Rectal smooth muscle tissue (tissue), 1 donor: Measurements from ENCODE around the gene ENPP5.

ENCODE experiments used
- H3K27ac ChIP-seq: one replicate; pipeline ENCODE4 v1.7.0; 2013; ENCODE audit warnings: low read depth, low read length, inconsistent platforms
- H3K27me3 ChIP-seq: one replicate; pipeline ENCODE4 v1.7.0; 2013; ENCODE audit warnings: low read length; ENCODE audit not compliant: control insufficient read depth, insufficient read depth
- H3K36me3 ChIP-seq: one replicate; pipeline ENCODE4 v1.7.0; 2013; ENCODE audit warnings: low read length; ENCODE audit not compliant: control insufficient read depth, insufficient read depth
- H3K4me1 ChIP-seq: one replicate; pipeline ENCODE4 v1.7.0; 2013; ENCODE audit warnings: low read length; ENCODE audit not compliant: control insufficient read depth, insufficient read depth
- H3K4me3 ChIP-seq: one replicate; pipeline ENCODE4 v1.7.0; 2013; ENCODE audit warnings: low read length
- H3K9ac ChIP-seq: one replicate; pipeline ENCODE4 v1.7.0; 2013; ENCODE audit warnings: low read length

ENPP5 gene, protein sequence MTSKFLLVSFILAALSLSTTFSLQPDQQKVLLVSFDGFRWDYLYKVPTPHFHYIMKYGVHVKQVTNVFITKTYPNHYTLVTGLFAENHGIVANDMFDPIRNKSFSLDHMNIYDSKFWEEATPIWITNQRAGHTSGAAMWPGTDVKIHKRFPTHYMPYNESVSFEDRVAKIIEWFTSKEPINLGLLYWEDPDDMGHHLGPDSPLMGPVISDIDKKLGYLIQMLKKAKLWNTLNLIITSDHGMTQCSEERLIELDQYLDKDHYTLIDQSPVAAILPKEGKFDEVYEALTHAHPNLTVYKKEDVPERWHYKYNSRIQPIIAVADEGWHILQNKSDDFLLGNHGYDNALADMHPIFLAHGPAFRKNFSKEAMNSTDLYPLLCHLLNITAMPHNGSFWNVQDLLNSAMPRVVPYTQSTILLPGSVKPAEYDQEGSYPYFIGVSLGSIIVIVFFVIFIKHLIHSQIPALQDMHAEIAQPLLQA

DNA sequence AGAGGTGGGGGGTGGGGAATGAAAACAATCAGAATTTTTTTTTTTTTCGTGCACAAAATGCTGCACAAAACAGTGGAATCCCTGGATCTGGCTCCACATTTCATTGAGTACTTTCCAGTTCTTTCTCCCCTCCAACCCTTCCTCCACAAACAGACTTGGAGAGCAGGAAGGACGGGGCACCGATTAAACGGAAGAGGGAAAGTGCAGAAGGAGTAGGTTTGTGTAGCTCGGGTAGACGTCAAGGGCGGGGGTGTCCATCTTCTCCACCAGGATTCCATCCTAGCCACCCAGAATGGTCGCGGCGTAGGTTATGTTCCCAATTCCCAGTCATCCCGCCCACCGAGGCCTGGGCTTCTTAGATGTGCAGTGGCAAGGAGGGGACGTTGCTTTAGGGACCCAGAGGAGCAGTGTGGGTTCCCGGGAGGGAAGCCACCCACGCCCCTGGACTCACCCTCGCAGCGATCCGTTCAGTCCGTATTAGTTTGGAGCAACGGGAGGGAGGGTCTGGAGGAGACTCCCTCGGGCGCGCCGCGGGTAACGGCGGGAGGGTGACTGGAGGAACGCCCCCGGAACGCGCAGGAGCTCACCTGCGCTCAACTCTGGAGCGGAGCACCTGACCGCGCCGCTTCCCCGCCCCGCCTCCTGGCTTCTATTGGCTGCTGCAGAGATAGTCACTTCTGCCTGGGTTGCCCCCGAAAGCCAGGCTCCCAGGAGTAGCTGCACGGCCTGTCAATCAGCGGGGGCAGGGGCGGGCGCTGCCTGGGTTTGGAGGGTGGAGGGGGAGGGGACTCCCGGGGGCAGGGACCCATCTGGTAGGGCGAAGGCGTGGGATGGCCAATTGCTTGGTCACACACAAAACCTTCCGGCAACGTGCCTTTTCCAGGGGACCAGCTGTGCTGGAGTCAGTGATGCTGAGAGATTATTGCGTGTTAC is at the start of gene ENPP5:
Gene ENPP5, minus strand, starts transcription at position 624 of the 933 bp plus-strand sequence. CDS start 2,718 bp downstream, outside the sequence.
- Histone ChIP-seq H3K4me1 (no peaks in the 10 kb centered on the region), H3K9ac (no peak within 1 kb of the TSS), H3K36me3 (no peaks in the 10 kb centered on the region), H3K27ac (no peak within 1 kb of the TSS), H3K4me3 (peak within 1 kb of the TSS; percentile 80), H3K27me3 (peaks cover 4% of the 10 kb centered on the region)

DNA sequence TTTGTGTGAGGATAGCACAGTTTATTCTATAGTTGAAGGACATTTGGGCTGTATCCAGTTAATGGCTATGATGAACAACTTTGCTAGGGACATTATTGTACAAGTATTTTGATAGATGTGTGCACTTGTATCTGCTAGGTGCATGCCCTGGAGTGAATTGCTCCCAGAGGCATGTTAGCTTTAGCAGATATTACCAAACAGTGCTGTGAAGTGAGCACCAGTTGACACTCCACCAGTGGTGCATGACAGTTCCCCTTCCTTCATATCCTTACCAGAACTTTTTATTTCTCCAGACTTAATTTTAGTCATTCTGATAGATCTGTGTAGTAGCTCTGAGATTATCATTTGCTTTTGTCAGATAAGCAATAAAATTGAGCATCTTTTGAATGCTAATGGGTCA is 48.9 kb upstream of the ENPP5 start:
- H3K27me3 ChIP-seq: no peaks in the 10 kb centered on the region
- H3K27ac ChIP-seq: no peak overlapping the region
- H3K9ac ChIP-seq: no peak overlapping the region
- no peaks in the 10 kb centered on the region for H3K4me1 ChIP-seq
- H3K4me3 ChIP-seq: no peak overlapping the region
- no peaks in the 10 kb centered on the region for H3K36me3 ChIP-seq

DNA sequence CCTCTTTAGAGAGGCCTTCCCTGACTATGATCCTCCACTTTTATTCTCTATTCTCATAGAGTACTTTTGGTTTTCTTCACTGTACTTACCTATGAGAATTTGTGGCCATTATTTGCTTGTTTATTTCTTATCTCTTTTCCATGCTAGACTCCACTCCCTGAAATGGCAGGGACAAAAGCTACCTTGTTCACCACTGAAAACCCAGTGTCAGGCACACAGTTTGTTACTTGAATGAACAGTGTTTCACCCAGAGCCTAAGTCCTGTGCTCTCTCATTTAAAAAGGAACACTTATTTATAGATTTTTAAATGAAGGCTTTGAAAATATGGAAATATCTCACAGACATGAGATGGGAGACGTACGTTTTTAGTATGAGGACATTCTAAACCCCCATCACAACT is 47.7 kb upstream of the ENPP5 start:
- Histone ChIP-seq H3K27me3 (no peaks in the 10 kb centered on the region), H3K27ac (no peak overlapping the region), H3K9ac (no peak overlapping the region), H3K4me3 (no peak overlapping the region), H3K4me1 (no peaks in the 10 kb centered on the region), H3K36me3 (no peaks in the 10 kb centered on the region)

DNA sequence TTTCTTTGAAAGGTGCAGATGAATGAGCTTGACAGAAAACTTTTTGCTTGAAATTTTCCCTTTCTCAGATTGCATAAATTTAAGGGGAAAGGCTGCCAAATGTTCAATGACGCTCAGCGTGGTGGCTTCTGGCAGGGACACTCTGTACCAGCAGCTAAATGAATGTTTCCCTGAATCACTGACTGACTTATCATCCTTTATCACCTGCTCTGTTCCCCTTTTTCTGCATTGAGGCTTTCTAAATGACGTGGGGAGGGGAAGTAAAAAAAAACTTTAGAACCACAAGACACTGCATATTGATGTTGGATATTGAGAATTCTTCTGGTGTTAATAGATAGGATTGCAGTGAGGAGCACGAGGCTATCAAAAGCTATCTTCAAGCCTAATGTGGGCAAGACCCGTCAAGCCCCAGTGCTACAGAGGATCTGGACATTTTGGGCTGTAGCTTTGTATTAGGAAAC is 46.9 kb upstream of the ENPP5 start:
- H3K27me3 ChIP-seq: no peaks in the 10 kb centered on the region
- no peak overlapping the region for H3K4me3 ChIP-seq
- no peaks in the 10 kb centered on the region for H3K4me1 ChIP-seq
- no peaks in the 10 kb centered on the region for H3K36me3 ChIP-seq
- H3K9ac ChIP-seq: no peak overlapping the region
- H3K27ac ChIP-seq: no peak overlapping the region

DNA sequence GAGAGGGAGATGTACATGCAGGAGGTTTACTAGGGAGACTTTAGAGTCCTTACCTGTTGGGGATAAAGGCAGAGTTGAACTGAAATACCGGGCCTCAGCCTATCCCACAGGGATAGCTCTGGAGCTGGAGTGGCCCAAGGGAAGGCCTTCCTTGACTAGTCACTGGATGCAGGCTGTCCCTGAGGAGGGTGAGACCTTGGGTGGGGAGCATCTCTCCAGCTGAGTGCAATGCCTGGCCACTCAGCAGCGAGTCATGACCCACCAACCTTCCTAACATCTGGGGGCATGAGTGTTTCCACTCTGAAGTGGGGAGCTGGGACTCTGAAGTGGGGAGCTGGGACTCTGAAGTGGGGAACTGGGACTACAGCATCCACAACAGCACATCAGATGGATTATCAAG is 46.1 kb upstream of the ENPP5 start:
- Histone ChIP-seq H3K36me3 (no peaks in the 10 kb centered on the region), H3K27ac (no peak overlapping the region), H3K4me3 (no peak overlapping the region), H3K9ac (no peak overlapping the region), H3K4me1 (no peaks in the 10 kb centered on the region), H3K27me3 (no peaks in the 10 kb centered on the region)

DNA sequence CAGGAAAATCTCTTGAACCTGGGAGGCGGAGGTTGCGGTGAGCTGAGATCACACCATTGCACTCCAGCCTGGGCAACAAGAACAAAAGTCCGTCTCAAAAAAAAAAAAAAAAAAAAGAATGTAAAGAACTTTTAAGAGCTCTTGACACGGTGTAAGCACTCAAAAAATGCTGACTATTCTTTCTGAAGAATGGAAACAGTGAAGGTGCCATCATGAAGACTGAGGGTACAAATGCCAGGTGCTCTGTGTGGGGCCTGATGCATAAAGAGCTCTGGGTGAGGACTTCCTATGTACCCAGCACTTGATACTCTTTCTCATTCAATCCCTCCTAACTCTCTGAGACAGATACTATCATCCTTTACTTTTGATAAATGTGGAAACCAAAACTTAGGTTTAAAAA is 45.0 kb upstream of the ENPP5 start:
- Histone ChIP-seq H3K27me3 (no peaks in the 10 kb centered on the region), H3K4me1 (no peaks in the 10 kb centered on the region), H3K9ac (no peak overlapping the region), H3K36me3 (no peaks in the 10 kb centered on the region), H3K4me3 (no peak overlapping the region), H3K27ac (no peak overlapping the region)

DNA sequence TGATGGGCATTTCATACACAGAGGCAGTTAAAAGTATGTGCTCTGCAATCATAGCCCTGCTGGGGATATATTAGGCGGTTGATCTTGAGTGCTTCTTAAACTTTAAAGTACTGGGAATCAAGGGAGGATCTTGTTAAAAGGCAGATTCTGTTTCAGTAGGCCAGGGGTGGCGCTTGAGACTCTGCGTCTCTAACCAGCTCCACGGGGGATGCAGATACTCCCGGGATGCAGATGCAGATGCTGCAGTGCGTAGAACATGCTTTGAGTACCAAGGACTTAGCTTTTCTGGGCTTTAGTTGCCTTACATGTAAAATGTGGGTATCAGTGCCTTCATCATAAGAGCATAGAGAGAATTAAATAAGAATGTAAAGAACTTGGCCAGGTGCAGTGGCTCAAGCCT is 44.4 kb upstream of the ENPP5 start:
- Histone ChIP-seq H3K36me3 (no peaks in the 10 kb centered on the region), H3K4me3 (no peak overlapping the region), H3K4me1 (no peaks in the 10 kb centered on the region), H3K9ac (no peak overlapping the region), H3K27me3 (no peaks in the 10 kb centered on the region), H3K27ac (no peak overlapping the region)

DNA sequence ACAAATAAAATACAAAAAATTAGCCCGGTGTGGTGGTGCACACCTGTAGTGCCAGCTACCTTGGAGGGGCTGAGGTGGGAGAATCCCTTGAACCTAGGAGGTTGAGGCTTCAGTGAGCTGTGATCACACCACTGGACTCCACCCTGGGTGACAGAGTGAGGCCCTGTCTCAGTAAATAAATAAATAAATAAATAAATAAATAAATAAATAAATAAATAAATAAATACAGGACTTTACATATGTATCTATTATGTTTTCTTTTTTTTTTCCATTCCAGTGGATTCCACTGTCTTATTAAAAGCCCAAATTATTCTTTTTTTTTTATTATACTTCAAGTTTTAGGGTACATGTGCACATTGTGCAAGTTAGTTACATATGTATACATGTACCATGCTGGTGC is 41.1 kb upstream of the ENPP5 start:
- H3K4me3 ChIP-seq: no peak overlapping the region
- H3K36me3 ChIP-seq: no peaks in the 10 kb centered on the region
- no peaks in the 10 kb centered on the region for H3K4me1 ChIP-seq
- no peak overlapping the region for H3K27ac ChIP-seq
- H3K27me3 ChIP-seq: no peaks in the 10 kb centered on the region
- H3K9ac ChIP-seq: no peak overlapping the region

DNA sequence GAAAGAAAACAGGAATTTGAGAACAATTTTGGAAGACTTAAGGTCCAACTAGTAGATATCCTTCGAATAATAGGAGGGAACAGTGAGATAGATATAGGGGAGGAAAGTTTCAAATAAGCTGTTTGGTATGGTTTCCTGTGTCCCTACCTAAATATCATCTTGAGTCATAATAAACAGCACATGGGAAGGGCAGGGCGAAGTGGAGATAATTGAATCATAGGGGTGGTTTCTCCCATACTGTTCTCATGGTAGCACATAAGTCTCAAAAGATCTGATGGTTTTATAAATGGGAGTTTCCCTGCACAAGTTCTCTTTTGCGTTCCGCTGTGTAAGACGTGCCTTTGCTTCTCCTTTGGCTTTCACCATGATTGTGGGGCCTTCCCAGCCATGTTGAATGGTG is 39.5 kb upstream of the ENPP5 start:
- no peak overlapping the region for H3K9ac ChIP-seq
- no peak overlapping the region for H3K4me3 ChIP-seq
- H3K27me3 ChIP-seq: no peaks in the 10 kb centered on the region
- no peaks in the 10 kb centered on the region for H3K36me3 ChIP-seq
- no peaks in the 10 kb centered on the region for H3K4me1 ChIP-seq
- H3K27ac ChIP-seq: no peak overlapping the region

DNA sequence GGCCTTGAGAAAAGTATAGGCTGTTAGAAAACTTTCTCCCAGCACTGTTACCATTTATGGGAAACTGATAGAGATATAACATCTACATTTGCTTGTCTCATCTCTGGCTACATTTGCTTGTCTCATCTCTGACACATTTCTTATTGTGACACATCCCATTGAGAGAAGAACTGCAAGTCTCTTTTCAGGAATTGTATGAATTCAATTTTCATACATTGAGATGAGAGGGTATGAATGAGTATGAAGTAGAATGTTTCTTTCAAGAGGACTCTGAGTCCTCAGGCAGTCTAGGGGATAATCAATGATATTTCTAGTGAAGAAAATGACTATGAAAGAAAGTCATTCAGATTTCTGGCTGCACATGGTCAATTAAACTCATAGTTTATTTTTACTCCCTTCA is 37.5 kb upstream of the ENPP5 start:
- H3K4me3 ChIP-seq: no peak overlapping the region
- no peaks in the 10 kb centered on the region for H3K27me3 ChIP-seq
- no peak overlapping the region for H3K27ac ChIP-seq
- no peak overlapping the region for H3K9ac ChIP-seq
- no peaks in the 10 kb centered on the region for H3K4me1 ChIP-seq
- H3K36me3 ChIP-seq: no peaks in the 10 kb centered on the region

DNA sequence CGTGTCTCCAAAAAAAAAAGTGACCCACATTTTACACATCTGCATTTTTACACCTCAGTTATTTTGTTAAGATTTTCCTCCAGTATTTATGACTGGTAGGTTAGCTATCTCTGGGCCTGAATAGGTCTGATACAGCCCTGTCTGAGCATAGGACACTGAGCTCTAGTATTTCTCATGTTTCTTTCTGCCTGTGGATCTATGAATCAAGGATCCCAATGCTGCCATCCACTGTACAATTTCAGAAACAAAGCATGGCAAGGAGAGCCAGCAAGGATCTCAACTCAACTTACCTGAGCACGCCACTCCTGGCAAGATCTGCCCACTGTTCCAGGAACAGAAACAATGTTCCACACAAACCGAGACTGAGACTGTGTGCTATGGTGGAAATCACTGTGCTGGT is 36.4 kb upstream of the ENPP5 start:
- H3K27ac ChIP-seq: no peak overlapping the region
- H3K4me1 ChIP-seq: no peaks in the 10 kb centered on the region
- H3K9ac ChIP-seq: no peak overlapping the region
- H3K36me3 ChIP-seq: no peaks in the 10 kb centered on the region
- H3K27me3 ChIP-seq: no peaks in the 10 kb centered on the region
- H3K4me3 ChIP-seq: no peak overlapping the region

DNA sequence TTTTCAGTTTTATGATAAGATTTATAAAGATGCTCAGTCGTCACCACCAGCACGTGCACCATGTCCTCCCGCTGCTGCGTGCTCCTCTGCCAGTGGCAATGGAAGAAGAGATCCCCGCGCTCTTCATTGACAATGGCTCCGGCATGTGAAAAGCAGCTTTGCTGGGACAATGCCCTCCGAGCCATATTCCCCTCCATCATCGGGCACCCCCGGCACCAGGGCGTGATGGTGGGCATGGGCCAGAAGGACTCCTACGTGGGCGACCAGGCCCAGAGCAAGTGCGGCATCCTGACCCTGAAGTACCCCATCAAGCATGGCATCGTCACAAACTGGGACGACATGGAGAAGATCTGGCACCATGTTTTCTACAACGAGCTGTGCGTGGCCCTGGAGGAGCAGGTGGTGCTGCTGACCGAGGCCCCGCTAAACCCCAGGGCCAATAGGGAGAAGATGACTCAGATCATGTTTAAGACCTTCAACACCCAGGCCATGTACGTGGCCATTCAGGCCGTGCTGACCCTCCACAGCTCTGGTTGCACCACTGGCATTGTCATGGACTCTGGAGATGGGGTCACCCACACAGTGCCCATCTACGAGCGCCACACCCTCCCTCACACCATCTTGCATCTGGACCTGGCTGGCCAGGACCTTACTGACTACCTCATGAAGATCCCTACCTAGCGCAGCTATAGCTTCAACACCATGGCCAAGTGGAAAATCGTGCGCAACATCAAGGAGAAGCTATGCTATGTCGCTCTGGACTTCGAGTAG is 34.3 kb upstream of the ENPP5 start:
- no peak overlapping the region for H3K27ac ChIP-seq
- no peaks in the 10 kb centered on the region for H3K27me3 ChIP-seq
- H3K4me1 ChIP-seq: no peaks in the 10 kb centered on the region
- H3K9ac ChIP-seq: no peak overlapping the region
- no peaks in the 10 kb centered on the region for H3K36me3 ChIP-seq
- no peak overlapping the region for H3K4me3 ChIP-seq
